Thymus (tissue), 2 donors: ENCODE data around the gene DCAF15. TPM values are rescaled to one million over a fixed set of nuclear protein-coding genes. Genes with fewer than 3 reads are reported as not detected.

Experiments
- polyA plus RNA-seq: library from polyadenylated mRNA; stranded (reverse); fragments of 200-250 nt; gene quantifications from one replicate; pipeline ENCODE4 v1.2.3, GENCODE V29; 2013
- total RNA-seq: library from RNA; stranded (reverse); fragments of 120-200 nt; gene quantifications from one replicate; pipeline ENCODE4 v1.2.4, GENCODE V29; 2013
- donor health status: healthy.

The DCAF15 gene
- total and polyA plus RNA-seq, 2 donors, result 24.0 to 95.4 TPM

Other genes starting within 250 kb of the DCAF15 start
- gene MRI1, start 188.0 kb upstream of the DCAF15 start, total RNA-seq, result 30.2 TPM
- gene MRI1, start 188.0 kb upstream of the DCAF15 start, polyA plus RNA-seq, result 36.3 TPM
- 185 TPM for gene C19orf53, start 178.1 kb upstream of the DCAF15 start, total RNA-seq
- gene C19orf53, start 178.1 kb upstream of the DCAF15 start, polyA plus RNA-seq, result 163 TPM
- gene ZSWIM4, start 157.1 kb upstream of the DCAF15 start, total RNA-seq, result 1.7 TPM
- 3.3 TPM for gene ZSWIM4, start 157.1 kb upstream of the DCAF15 start, polyA plus RNA-seq
- gene NANOS3, start 75.4 kb upstream of the DCAF15 start, total RNA-seq, result 1.4 TPM
- gene NANOS3, start 75.4 kb upstream of the DCAF15 start, polyA plus RNA-seq, result 2.6 TPM
- gene BRME1, start 46.4 kb upstream of the DCAF15 start, total RNA-seq, result 1.5 TPM
- 2.0 TPM for gene BRME1, start 46.4 kb upstream of the DCAF15 start, polyA plus RNA-seq
- gene CC2D1A, start 46.3 kb upstream of the DCAF15 start, total RNA-seq, result 5.8 TPM
- 26.7 TPM for gene CC2D1A, start 46.3 kb upstream of the DCAF15 start, polyA plus RNA-seq
- 0.09 TPM for gene PODNL1, start 14.1 kb upstream of the DCAF15 start, total RNA-seq
- 0.94 TPM for gene PODNL1, start 14.1 kb upstream of the DCAF15 start, polyA plus RNA-seq
- gene RFX1, start 53.8 kb downstream of the DCAF15 start, total RNA-seq, result 1.2 TPM
- 5.7 TPM for gene RFX1, start 53.8 kb downstream of the DCAF15 start, polyA plus RNA-seq
- gene RLN3, start 75.6 kb downstream of the DCAF15 start, total RNA-seq, result not detected
- 0.18 TPM for gene RLN3, start 75.6 kb downstream of the DCAF15 start, polyA plus RNA-seq
- gene IL27RA, start 79.3 kb downstream of the DCAF15 start, total RNA-seq, result 37.6 TPM
- 19.1 TPM for gene IL27RA, start 79.3 kb downstream of the DCAF15 start, polyA plus RNA-seq
- gene PALM3, start 109.6 kb downstream of the DCAF15 start, total RNA-seq, result not detected
- 0.18 TPM for gene PALM3, start 109.6 kb downstream of the DCAF15 start, polyA plus RNA-seq
- 0.94 TPM for gene MISP3, start 120.3 kb downstream of the DCAF15 start, total RNA-seq
- gene MISP3, start 120.3 kb downstream of the DCAF15 start, polyA plus RNA-seq, result 2.9 TPM
- not detected for gene C19orf67, start 133.3 kb downstream of the DCAF15 start, total RNA-seq
- gene C19orf67, start 133.3 kb downstream of the DCAF15 start, polyA plus RNA-seq, result 0.18 TPM
- 44.9 TPM for gene SAMD1, start 138.2 kb downstream of the DCAF15 start, total RNA-seq
- 43.6 TPM for gene SAMD1, start 138.2 kb downstream of the DCAF15 start, polyA plus RNA-seq
- gene PRKACA, start 165.3 kb downstream of the DCAF15 start, total RNA-seq, result 10.2 TPM
- gene PRKACA, start 165.3 kb downstream of the DCAF15 start, polyA plus RNA-seq, result 36.8 TPM
- gene ASF1B, start 184.1 kb downstream of the DCAF15 start, total RNA-seq, result 36.1 TPM
- 2.9 TPM for gene ASF1B, start 184.1 kb downstream of the DCAF15 start, polyA plus RNA-seq